OCI-LY7 (cell line): Measurements from ENCODE around the gene LEAP2. TPM values are rescaled to one million over a fixed set of nuclear protein-coding genes. Genes with fewer than 3 reads are reported as not detected.

Experiments
- BruUV-seq: library from RNA; stranded (reverse); fragments of 400-500 nt; replicated peaks from 2 replicates; lab custom pipeline; 2021; lab: Mats Ljungman, UMichigan
- CTCF ChIA-PET: fragments of 300-600 bp; sonication (Branson Sonifier 250); formaldehyde crosslinking; loops from one replicate; lab custom pipeline; 2022; ENCODE audit warnings: antibody characterized with exemption; ENCODE audit not compliant: unreplicated experiment; lab: Charles Lee
- POLR2A ChIA-PET: fragments of 300-600 bp; sonication (Branson Sonifier 250); formaldehyde crosslinking; loops from one replicate; lab custom pipeline; 2022; ENCODE audit warnings: antibody characterized with exemption; lab: Charles Lee
- DNase-seq: peaks from one replicate; pipeline ENCODE4 v3.0.0-alpha.2; 2015; ENCODE audit warnings: low spot score
- H2AFZ ChIP-seq: fragments of 200-600 bp; sonication (generic), shearing (Covaris generic); 2 replicates; pipeline ENCODE4 v1.6.1; 2014; ENCODE audit warnings: mild to moderate bottlenecking, antibody characterized with exemption, low read length, moderate library complexity
- H3K27ac ChIP-seq: fragments of 200-600 bp; sonication (generic); 2 replicates; pipeline ENCODE4 v1.5.1; 2014; ENCODE audit warnings: mixed run types, low read depth, mild to moderate bottlenecking, moderate library complexity, low read length, inconsistent platforms; ENCODE audit not compliant: poor library complexity, severe bottlenecking
- H3K36me3 ChIP-seq: fragments of 200-600 bp; sonication (generic); 2 replicates; pipeline ENCODE4 v1.6.1; 2014; ENCODE audit warnings: mild to moderate bottlenecking, antibody characterized with exemption, low read length, moderate library complexity, mixed read lengths; ENCODE audit not compliant: insufficient read depth
- H3K4me1 ChIP-seq: fragments of 200-600 bp; sonication (generic); 2 replicates; pipeline ENCODE4 v1.5.1; 2014; ENCODE audit warnings: mild to moderate bottlenecking, low read length; ENCODE audit not compliant: insufficient read depth, poor library complexity, severe bottlenecking
- H3K4me2 ChIP-seq: fragments of 200-600 bp; sonication (generic); 2 replicates; pipeline ENCODE4 v1.6.1; 2014; ENCODE audit warnings: mild to moderate bottlenecking, low read length
- H3K4me3 ChIP-seq: fragments of 200-600 bp; sonication (generic); 2 replicates; pipeline ENCODE4 v1.5.1; 2014; ENCODE audit warnings: mild to moderate bottlenecking, low read depth, low read length; ENCODE audit not compliant: poor library complexity, severe bottlenecking
- H3K79me2 ChIP-seq: fragments of 200-600 bp; sonication (generic); 2 replicates; pipeline ENCODE4 v1.6.1; 2016; ENCODE audit warnings: low read depth, mild to moderate bottlenecking, low read length, moderate library complexity, mixed read lengths; ENCODE audit not compliant: insufficient read depth
- H3K9me2 ChIP-seq: fragments of 200-600 bp; sonication (generic); 2 replicates; pipeline ENCODE4 v1.6.1; 2016; ENCODE audit warnings: mild to moderate bottlenecking, low read length, mixed read lengths; ENCODE audit not compliant: insufficient read depth
- H3K9me3 ChIP-seq: fragments of 200-600 bp; sonication (generic); 2 replicates; pipeline ENCODE4 v1.6.1; 2014; ENCODE audit warnings: mild to moderate bottlenecking, mixed run types, low read length, mixed read lengths
- H4K20me1 ChIP-seq: fragments of 200-600 bp; sonication (generic); 2 replicates; pipeline ENCODE4 v1.6.1; 2014; ENCODE audit warnings: mild to moderate bottlenecking, antibody characterized with exemption, low read length, moderate library complexity, mixed read lengths; ENCODE audit not compliant: insufficient read depth
- EZH2phosphoT487 ChIP-seq: fragments of 200-600 bp; sonication (generic); IDR thresholded peaks from 2 replicates; pipeline ENCODE4 v1.6.1; 2018; ENCODE audit warnings: low read depth, borderline replicate concordance, mild to moderate bottlenecking, mixed run types, antibody characterized with exemption, low read length, moderate library complexity, mixed read lengths
- intact Hi-C: fragments of 100-400 bp; cut with micrococcal nuclease; formaldehyde crosslinking; loops from one replicate; pipeline ENCODE4 v1.10.0; 2022; ENCODE audit not compliant: unreplicated experiment
- total RNA-seq, 2 experiments: library from RNA; depleted of rRNA in 1 of 2; stranded (reverse); fragments of >200 nt in 1 of 2; shearing (Covaris generic) in 1 of 2; gene quantifications; 2 replicates each; pipeline ENCODE4 v1.2.3, GENCODE V29; 2014 to 2022
- TF ChIP-seq, protein P1 (sequence below): fragments of 200-600 bp; sonication (generic); conservative IDR thresholded peaks from 2 replicates; pipeline ENCODE4 v1.5.1; 2014; ENCODE audit warnings: mild to moderate bottlenecking, antibody characterized with exemption, low read length, moderate library complexity, mixed read lengths

LEAP2 gene
- total RNA-seq, 2 experiments from 2014 or later = 4.4 to 5.6 TPM

DNA sequence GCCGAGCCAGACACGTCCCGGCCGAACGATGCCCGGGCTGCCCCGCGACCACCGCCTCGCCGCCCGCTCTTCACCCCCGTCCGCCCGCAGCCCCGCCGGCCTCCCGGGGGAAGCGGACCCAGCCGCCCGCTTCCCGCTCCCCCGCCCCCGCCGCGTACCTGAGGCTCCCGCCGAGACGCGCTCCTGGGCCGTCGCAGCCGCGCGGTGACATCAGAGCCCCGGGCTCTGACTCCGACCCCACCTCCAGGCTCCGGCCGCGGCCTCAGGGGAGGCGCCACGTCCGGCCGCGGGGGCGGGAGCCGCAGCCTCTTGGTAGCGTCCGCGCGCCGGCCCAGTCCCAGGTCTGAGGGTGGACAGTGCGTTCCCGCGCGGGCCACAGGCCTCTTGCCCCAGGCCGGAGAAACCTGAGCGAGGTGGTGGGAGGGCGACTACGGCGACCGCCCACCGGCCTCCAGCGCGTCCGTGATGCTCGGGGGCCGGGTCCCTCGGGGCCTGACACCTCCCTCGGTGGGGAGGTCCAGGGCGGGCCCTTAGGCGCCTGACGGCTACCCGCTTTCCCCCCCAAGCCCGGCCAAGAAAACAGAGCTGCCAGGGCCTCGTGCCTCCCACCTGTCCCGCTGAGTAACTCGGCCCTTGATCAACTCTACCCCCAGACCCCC is 42.9 kb upstream of the LEAP2 start, which contains the start of gene SHROOM1:
Gene SHROOM1 (minus strand): TSS at position 212 of the 659 bp plus-strand sequence. CDS start 4,507 bp downstream, outside the sequence.
- no peaks in the 10 kb centered on the region for H3K79me2 ChIP-seq
- BruUV-seq = no TSS peak
- POLR2A ChIA-PET = interaction anchor here (0.8 kb wide), 1 partner anchor 10 kb away, joined by 3 read pairs; no protein-coding TSS in a partner anchor
- H3K27ac ChIP-seq = no peak within 1 kb of the TSS
- TF ChIP-seq EZH2phosphoT487 = no peak
- TF ChIP-seq, protein P1, sequence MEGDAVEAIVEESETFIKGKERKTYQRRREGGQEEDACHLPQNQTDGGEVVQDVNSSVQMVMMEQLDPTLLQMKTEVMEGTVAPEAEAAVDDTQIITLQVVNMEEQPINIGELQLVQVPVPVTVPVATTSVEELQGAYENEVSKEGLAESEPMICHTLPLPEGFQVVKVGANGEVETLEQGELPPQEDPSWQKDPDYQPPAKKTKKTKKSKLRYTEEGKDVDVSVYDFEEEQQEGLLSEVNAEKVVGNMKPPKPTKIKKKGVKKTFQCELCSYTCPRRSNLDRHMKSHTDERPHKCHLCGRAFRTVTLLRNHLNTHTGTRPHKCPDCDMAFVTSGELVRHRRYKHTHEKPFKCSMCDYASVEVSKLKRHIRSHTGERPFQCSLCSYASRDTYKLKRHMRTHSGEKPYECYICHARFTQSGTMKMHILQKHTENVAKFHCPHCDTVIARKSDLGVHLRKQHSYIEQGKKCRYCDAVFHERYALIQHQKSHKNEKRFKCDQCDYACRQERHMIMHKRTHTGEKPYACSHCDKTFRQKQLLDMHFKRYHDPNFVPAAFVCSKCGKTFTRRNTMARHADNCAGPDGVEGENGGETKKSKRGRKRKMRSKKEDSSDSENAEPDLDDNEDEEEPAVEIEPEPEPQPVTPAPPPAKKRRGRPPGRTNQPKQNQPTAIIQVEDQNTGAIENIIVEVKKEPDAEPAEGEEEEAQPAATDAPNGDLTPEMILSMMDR = no peak
- H3K9me3 ChIP-seq = no peaks in the 10 kb centered on the region
- peak within 1 kb of the TSS; percentile 35 for H2AFZ ChIP-seq
- CTCF ChIA-PET = no interaction called here
- intact Hi-C loops = loop anchor here (1.0 to 10.0 kb wide), 3 partner anchors 52 to 464 kb away; no protein-coding TSS in a partner anchor
- H3K36me3 ChIP-seq = no peaks in the 10 kb centered on the region
- peak; percentile 47 for DNase-seq
- no peaks in the 10 kb centered on the region for H4K20me1 ChIP-seq
- peak within 1 kb of the TSS; percentile 63 for H3K4me3 ChIP-seq
- no peaks in the 10 kb centered on the region for H3K9me2 ChIP-seq
- H3K4me2 ChIP-seq = peak within 1 kb of the TSS; percentile 60
- peaks cover 5% of the 10 kb centered on the region for H3K4me1 ChIP-seq

DNA sequence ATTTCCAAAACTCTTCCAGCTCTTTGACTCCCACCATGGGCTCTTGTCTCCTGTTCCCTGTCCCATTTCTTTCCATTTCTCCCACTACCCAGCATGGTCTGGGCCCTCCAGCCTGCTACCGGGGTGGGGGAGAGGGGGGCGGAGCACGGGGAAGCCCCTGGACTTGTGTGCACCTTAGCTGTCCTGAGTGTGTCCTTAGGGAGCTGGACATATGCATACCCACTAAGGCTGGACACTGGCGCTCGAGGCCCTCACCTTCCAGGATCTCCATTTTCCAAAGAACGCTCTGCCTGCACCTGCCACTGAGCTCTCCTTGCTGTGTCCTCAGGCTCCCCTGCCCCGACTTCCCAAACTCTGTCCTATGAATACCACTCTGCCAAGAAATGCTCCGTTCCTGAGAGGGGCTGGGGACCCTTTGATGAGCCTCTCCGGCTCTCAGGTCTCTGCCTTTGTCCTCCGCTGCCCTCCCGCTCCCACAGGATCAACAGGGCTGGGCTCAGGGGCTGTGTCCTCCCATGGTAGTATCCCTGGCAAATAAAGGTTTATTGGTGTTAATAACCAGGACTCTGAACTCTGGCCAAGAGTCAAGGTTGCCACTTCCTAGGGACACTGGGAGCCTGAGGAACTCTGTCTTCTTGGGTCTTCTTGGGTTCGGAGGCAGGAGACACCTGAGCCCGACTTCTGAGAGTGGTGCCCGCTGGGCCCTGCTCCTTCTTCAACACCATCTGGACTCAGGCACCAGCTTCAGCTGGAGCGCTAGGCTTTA is 42.2 kb upstream of the LEAP2 start:
- H3K4me3 ChIP-seq = peak overlapping the region; percentile 63
- BruUV-seq = no TSS peak
- TF ChIP-seq, protein P1 = no peak
- TF ChIP-seq EZH2phosphoT487 = no peak
- no peaks in the 10 kb centered on the region for H3K9me3 ChIP-seq
- peaks cover 5% of the 10 kb centered on the region for H3K4me1 ChIP-seq
- H2AFZ ChIP-seq = no peak overlapping the region
- POLR2A ChIA-PET = interaction anchor here (0.8 kb wide), 1 partner anchor 11 kb away, joined by 3 read pairs; no protein-coding TSS in a partner anchor
- H3K4me2 ChIP-seq = peak overlapping the region; percentile 60; the same call in 1 of the 2 replicates
- no peaks in the 10 kb centered on the region for H3K9me2 ChIP-seq
- CTCF ChIA-PET = interaction anchor here (1.4 kb wide), 1 partner anchor 11 kb away, joined by 4 read pairs; no protein-coding TSS in a partner anchor
- no peaks in the 10 kb centered on the region for H3K79me2 ChIP-seq
- no peaks in the 10 kb centered on the region for H3K36me3 ChIP-seq
- H3K27ac ChIP-seq = no peak overlapping the region
- DNase-seq = no peak
- intact Hi-C loops = loop anchor here (5.0 to 10.0 kb wide), 2 partner anchors 51 to 464 kb away; no protein-coding TSS in a partner anchor
- H4K20me1 ChIP-seq = no peaks in the 10 kb centered on the region
